Measurements from ENCODE around the gene AKAP6.

Gene AKAP6

GRCh38 chr14:32472076-32472475, 143.0 kb downstream of the AKAP6 start:
- H3K4me3 ChIP-seq (ENCODE audit: low read length), result no peak overlapping the region
- TF ChIP-seq ZNF274 (IDR thresholded peaks at IDR 0.05; ENCODE audit: low read depth, low read length), result no peak

- TF ChIP-seq ZNF274 (IDR thresholded peaks at IDR 0.05; ENCODE audit: low read depth, low read length), result no peak
- no peak overlapping the region for H3K4me3 ChIP-seq (ENCODE audit: low read length)
Observed at GRCh38 chr14:32472512-32473463, 143.7 kb downstream of the AKAP6 start.

- no peak for TF ChIP-seq ZNF274 (IDR thresholded peaks at IDR 0.05; ENCODE audit: low read depth, low read length)
- no peak overlapping the region for H3K4me3 ChIP-seq (ENCODE audit: low read length)
Observed at GRCh38 chr14:32473464-32473855, 144.4 kb downstream of the AKAP6 start.

- H3K4me3 ChIP-seq (ENCODE audit: low read length), result no peak overlapping the region
- no peak for TF ChIP-seq ZNF274 (IDR thresholded peaks at IDR 0.05; ENCODE audit: low read depth, low read length)
Observed at GRCh38 chr14:32474478-32475195, 145.5 kb downstream of the AKAP6 start.

- no peak overlapping the region for H3K4me3 ChIP-seq (ENCODE audit: low read length)
- TF ChIP-seq ZNF274 (IDR thresholded peaks at IDR 0.05; ENCODE audit: low read depth, low read length), result no peak
Observed at GRCh38 chr14:32476532-32476931, 147.4 kb downstream of the AKAP6 start.

GRCh38 chr14:32477396-32477795, 148.3 kb downstream of the AKAP6 start:
- no peak for TF ChIP-seq ZNF274 (IDR thresholded peaks at IDR 0.05; ENCODE audit: low read depth, low read length)
- H3K4me3 ChIP-seq (ENCODE audit: low read length), result no peak overlapping the region

- H3K4me3 ChIP-seq (ENCODE audit: low read length), result no peak overlapping the region
- TF ChIP-seq ZNF274 (IDR thresholded peaks at IDR 0.05; ENCODE audit: low read depth, low read length), result no peak
Observed at GRCh38 chr14:32478050-32478449, 149.0 kb downstream of the AKAP6 start.

GRCh38 chr14:32480337-32480736, 151.2 kb downstream of the AKAP6 start:
- H3K4me3 ChIP-seq (ENCODE audit: low read length), result no peak overlapping the region
- TF ChIP-seq ZNF274 (IDR thresholded peaks at IDR 0.05; ENCODE audit: low read depth, low read length), result no peak

- TF ChIP-seq ZNF274 (IDR thresholded peaks at IDR 0.05; ENCODE audit: low read depth, low read length), result no peak
- H3K4me3 ChIP-seq (ENCODE audit: low read length), result no peak overlapping the region
Observed at GRCh38 chr14:32481707-32482106, 152.6 kb downstream of the AKAP6 start.

GRCh38 chr14:32491416-32492016, 162.4 kb downstream of the AKAP6 start:
- no peak overlapping the region for H3K4me3 ChIP-seq (ENCODE audit: low read length)
- no peak for TF ChIP-seq ZNF274 (IDR thresholded peaks at IDR 0.05; ENCODE audit: low read depth, low read length)

GRCh38 chr14:32492457-32492856, 163.4 kb downstream of the AKAP6 start:
- H3K4me3 ChIP-seq (ENCODE audit: low read length), result no peak overlapping the region
- TF ChIP-seq ZNF274 (IDR thresholded peaks at IDR 0.05; ENCODE audit: low read depth, low read length), result no peak

GRCh38 chr14:32494609-32495434, 165.7 kb downstream of the AKAP6 start:
- no peak overlapping the region for H3K4me3 ChIP-seq (ENCODE audit: low read length)
- TF ChIP-seq ZNF274 (IDR thresholded peaks at IDR 0.05; ENCODE audit: low read depth, low read length), result no peak

GRCh38 chr14:32495435-32495734, 166.3 kb downstream of the AKAP6 start:
- TF ChIP-seq ZNF274 (IDR thresholded peaks at IDR 0.05; ENCODE audit: low read depth, low read length), result no peak
- no peak overlapping the region for H3K4me3 ChIP-seq (ENCODE audit: low read length)

GRCh38 chr14:32497248-32497647, 168.2 kb downstream of the AKAP6 start:
- no peak overlapping the region for H3K4me3 ChIP-seq (ENCODE audit: low read length)
- TF ChIP-seq ZNF274 (IDR thresholded peaks at IDR 0.05; ENCODE audit: low read depth, low read length), result no peak
